Peyer's patch (tissue), 4 donors: ENCODE measurements around the gene TFDP1.

ENCODE experiments used
- CTCF ChIP-seq, 6 experiments: fragments of 450-650 bp in 4 of 6; fragments of 200-600 bp in 2 of 6; sonication (generic) in 1 of 6; IDR thresholded peaks; one replicate each; pipeline ENCODE4 v1.5.1; 2017 to 2019; ENCODE audit warnings: antibody characterized with exemption in 6 of 6, mild to moderate bottlenecking in 3 of 6, moderate library complexity in 1 of 6
- POLR2A ChIP-seq, 2 donors: fragments of 450-650 bp; IDR thresholded peaks; one replicate each; pipeline ENCODE4 v1.5.1; 2017; ENCODE audit warnings: antibody characterized with exemption in 2 of 2, mild to moderate bottlenecking in 2 of 2, moderate library complexity in 2 of 2

- TF ChIP-seq POLR2A (IDR thresholded peaks at IDR 0.05): no peak
- TF ChIP-seq CTCF (IDR thresholded peaks at IDR 0.05): no peak
These were observed 85.3 kb downstream of the TFDP1 start for GRCh38 chr13:113669755-113670341.
